ENCODE results near the gene PTPRM. TPM values are rescaled to one million over a fixed set of nuclear protein-coding genes. Genes with fewer than 3 reads are reported as not detected.

The PTPRM gene
- total and polyA plus RNA-seq, 2 of the 8 experiments (the other 6 are each of a cell fraction or from before 2014, with no cell fraction given) = 4.1 to 7.0 TPM

- TF ChIP-seq CHD7 (IDR thresholded peaks at IDR 0.05; ENCODE audit: insufficient replicate concordance, low read length) (no peak), ATF3 (IDR thresholded peaks at IDR 0.05; ENCODE audit: insufficient read depth, low read depth, low read length) (no peak), RNF2 (IDR thresholded peaks at IDR 0.05; ENCODE audit: borderline replicate concordance, low read depth, low read length, missing control alignments, poor library complexity, severe bottlenecking) (no peak)
Observed at GRCh38 chr18:8374676-8375075, 807.6 kb downstream of the PTPRM start (continued).
